Calu3 (cell line): ENCODE data around the gene KCTD4. TPM values are rescaled to one million over a fixed set of nuclear protein-coding genes. Genes with fewer than 3 reads are reported as not detected.

Experiments
- BruUV-seq: library from RNA; stranded (reverse); fragments of 400-500 nt; replicated peaks from 2 replicates; lab custom pipeline; 2021; lab: Mats Ljungman, UMichigan
- CTCF ChIA-PET: fragments of 300-600 bp; sonication (Branson Sonifier 250); formaldehyde crosslinking; loops from one replicate; lab custom pipeline; 2022; ENCODE audit warnings: antibody characterized with exemption; lab: Charles Lee
- DNase-seq: peaks from one replicate; pipeline ENCODE4 v3.0.0; 2022
- H3K27ac Mint-ChIP-seq: one replicate; pipeline ENCODE4 v1.8.0; 2022; ENCODE audit warnings: mixed read lengths; ENCODE audit not compliant: unreplicated experiment
- H3K27me3 Mint-ChIP-seq: one replicate; pipeline ENCODE4 v1.8.0; 2022; ENCODE audit warnings: mixed read lengths; ENCODE audit not compliant: unreplicated experiment
- H3K36me3 Mint-ChIP-seq: one replicate; pipeline ENCODE4 v1.8.0; 2022; ENCODE audit warnings: mild to moderate bottlenecking, moderate library complexity, mixed read lengths; ENCODE audit not compliant: insufficient read depth, unreplicated experiment
- H3K4me1 Mint-ChIP-seq: one replicate; pipeline ENCODE4 v1.8.0; 2022; ENCODE audit warnings: mild to moderate bottlenecking, low read depth, mixed read lengths; ENCODE audit not compliant: unreplicated experiment
- H3K4me3 Mint-ChIP-seq: one replicate; pipeline ENCODE4 v1.8.0; 2022; ENCODE audit warnings: mild to moderate bottlenecking, low read depth, moderate library complexity, mixed read lengths; ENCODE audit not compliant: unreplicated experiment
- H3K9me3 Mint-ChIP-seq: one replicate; pipeline ENCODE4 v1.8.0; 2022; ENCODE audit warnings: low read depth, mixed read lengths; ENCODE audit not compliant: unreplicated experiment
- intact Hi-C: fragments of 100-400 bp; cut with micrococcal nuclease; formaldehyde crosslinking; loops from one replicate; pipeline ENCODE4 v1.10.0; 2022; ENCODE audit not compliant: unreplicated experiment
- total RNA-seq: library from RNA; stranded (reverse); gene quantifications from 2 replicates; pipeline ENCODE4 v1.2.3, GENCODE V29; 2022
- TF ChIP-seq, protein P1 (sequence below): fragments of 200-600 bp; IDR thresholded peaks from one replicate; pipeline ENCODE4 v1.8.0; 2022; ENCODE audit warnings: antibody characterized with exemption; ENCODE audit not compliant: unreplicated experiment

Gene KCTD4
- total RNA-seq, 1 experiment from 2014 or later: not detected

DNA sequence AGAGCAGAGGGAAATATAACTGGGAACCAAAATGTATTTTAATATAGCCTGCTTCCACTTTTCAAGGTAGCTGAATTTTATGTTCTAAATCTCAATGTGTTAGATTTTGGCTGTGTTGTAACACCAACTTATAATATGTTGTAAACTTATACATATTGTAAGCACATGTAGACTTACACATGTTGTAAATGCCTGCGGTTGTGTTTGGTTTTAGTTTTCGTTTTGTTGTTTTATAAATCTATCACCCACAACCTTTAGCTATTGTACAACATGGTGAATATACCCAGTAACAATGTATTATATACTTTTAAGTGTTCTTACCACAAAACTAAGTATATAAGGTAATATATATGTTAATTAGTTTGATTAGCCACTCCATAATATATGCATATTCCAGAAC lies 15.6 kb downstream of the KCTD4 start:
- intact Hi-C loops: no loop called here
- peaks cover 9% of the 10 kb centered on the region for H3K4me1 Mint-ChIP-seq
- H3K36me3 Mint-ChIP-seq: peaks cover 7% of the 10 kb centered on the region
- no peak for DNase-seq
- TF ChIP-seq, protein P1, sequence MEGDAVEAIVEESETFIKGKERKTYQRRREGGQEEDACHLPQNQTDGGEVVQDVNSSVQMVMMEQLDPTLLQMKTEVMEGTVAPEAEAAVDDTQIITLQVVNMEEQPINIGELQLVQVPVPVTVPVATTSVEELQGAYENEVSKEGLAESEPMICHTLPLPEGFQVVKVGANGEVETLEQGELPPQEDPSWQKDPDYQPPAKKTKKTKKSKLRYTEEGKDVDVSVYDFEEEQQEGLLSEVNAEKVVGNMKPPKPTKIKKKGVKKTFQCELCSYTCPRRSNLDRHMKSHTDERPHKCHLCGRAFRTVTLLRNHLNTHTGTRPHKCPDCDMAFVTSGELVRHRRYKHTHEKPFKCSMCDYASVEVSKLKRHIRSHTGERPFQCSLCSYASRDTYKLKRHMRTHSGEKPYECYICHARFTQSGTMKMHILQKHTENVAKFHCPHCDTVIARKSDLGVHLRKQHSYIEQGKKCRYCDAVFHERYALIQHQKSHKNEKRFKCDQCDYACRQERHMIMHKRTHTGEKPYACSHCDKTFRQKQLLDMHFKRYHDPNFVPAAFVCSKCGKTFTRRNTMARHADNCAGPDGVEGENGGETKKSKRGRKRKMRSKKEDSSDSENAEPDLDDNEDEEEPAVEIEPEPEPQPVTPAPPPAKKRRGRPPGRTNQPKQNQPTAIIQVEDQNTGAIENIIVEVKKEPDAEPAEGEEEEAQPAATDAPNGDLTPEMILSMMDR: no peak
- H3K4me3 Mint-ChIP-seq: no peak overlapping the region
- no peaks in the 10 kb centered on the region for H3K9me3 Mint-ChIP-seq
- BruUV-seq: no TSS peak
- H3K27ac Mint-ChIP-seq: no peak overlapping the region
- no peaks in the 10 kb centered on the region for H3K27me3 Mint-ChIP-seq
- CTCF ChIA-PET: no interaction called here

DNA sequence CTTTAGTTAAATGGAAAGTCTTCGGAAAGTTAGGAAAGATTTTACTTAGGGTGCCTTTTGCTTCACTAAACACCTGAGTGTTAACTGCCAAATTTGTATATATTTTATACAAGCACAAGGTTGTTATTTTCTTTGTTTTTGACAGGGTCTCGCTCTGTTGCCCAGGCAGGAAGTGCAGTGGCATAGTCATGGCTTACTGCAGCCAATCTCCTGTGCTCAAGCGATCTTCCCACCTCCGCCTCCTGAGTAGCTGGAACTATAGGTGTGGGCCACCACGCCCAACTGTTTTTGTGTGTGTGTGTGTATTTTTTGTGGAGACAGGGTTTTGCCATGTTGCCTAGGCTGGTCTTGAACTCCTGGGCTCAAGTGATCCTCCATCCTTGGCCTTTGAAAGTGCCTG lies 16.2 kb downstream of the KCTD4 start:
- H3K27ac Mint-ChIP-seq: no peak overlapping the region
- no peaks in the 10 kb centered on the region for H3K27me3 Mint-ChIP-seq
- H3K4me3 Mint-ChIP-seq: no peak overlapping the region
- CTCF ChIA-PET: no interaction called here
- no TSS peak for BruUV-seq
- no peaks in the 10 kb centered on the region for H3K9me3 Mint-ChIP-seq
- H3K36me3 Mint-ChIP-seq: peaks cover 7% of the 10 kb centered on the region
- DNase-seq: no peak
- intact Hi-C loops: no loop called here
- peaks cover 9% of the 10 kb centered on the region for H3K4me1 Mint-ChIP-seq
- TF ChIP-seq, protein P1: no peak

DNA sequence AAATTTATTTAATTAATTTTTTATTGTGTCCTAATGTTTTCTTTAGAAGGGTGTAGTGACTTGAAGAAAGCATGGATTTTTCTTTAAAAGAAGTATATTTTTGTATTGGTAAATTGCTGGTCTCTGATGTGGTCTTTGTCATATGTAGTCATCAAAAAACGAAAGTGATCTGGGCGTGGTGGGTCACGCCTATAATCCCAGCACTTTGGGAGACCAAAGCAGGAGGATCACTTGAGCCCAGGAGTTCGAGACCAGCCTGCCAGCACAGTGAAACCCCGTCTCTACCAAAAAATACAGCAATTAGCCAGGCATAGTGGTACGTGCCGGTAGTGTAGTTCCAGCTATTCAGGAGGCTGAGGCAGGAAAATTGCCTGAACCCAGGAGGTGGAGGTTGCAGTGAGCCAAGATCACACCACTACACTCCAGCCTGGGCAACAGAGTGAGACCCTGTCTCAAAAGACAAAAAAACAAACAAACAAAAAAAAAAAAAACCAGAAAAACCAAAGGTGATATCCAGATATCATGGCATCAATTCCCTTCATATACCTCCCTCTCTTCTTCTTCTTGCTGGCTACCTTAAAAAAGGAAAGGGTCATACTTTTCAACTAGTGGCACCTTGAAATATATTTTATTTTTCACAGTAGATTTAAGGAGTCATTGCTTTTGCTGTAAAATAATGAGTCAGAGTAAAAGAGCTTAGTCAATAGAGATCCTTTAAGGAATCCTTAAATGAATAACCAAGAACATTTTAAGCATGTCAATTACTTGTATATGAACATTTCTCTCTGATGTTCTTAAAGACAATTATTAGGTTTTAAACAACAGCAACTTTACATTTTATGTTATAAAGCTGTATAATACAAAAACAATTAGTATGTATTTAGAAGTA lies 19.9 kb downstream of the KCTD4 start:
- Mint-ChIP-seq H3K36me3 (peaks cover 15% of the 10 kb centered on the region), H3K27me3 (no peaks in the 10 kb centered on the region), H3K27ac (no peak overlapping the region), H3K9me3 (no peaks in the 10 kb centered on the region), H3K4me3 (no peak overlapping the region), H3K4me1 (peaks cover 25% of the 10 kb centered on the region)
- intact Hi-C loops: no loop called here
- no TSS peak for BruUV-seq
- CTCF ChIA-PET: interaction anchor here (1.0 to 1.1 kb wide), 2 partner anchors 19 to 46 kb away, joined by 3 to 5 read pairs; no protein-coding TSS in a partner anchor
- DNase-seq: no peak
- TF ChIP-seq, protein P1: no peak

DNA sequence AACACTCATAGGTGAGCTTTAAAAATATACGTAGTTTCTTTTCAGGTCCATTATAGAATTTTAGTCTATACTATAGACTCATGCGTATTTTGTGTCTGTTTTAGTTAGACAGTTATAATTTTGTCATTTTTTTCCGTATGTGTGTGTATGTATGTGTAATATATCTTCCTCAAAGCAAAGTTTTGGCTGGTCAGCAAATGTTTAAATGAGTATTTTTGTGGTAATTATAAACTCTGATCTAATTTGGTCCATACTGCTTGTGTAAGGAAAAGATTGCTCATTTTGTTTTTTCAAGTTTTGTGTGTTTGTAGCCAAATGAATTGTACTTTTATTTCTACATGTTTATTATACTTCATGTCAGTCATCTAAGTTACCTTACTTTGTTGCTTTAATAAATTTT lies 20.5 kb downstream of the KCTD4 start:
- peaks cover 25% of the 10 kb centered on the region for H3K4me1 Mint-ChIP-seq
- no peak overlapping the region for H3K4me3 Mint-ChIP-seq
- intact Hi-C loops: no loop called here
- no peaks in the 10 kb centered on the region for H3K9me3 Mint-ChIP-seq
- no TSS peak for BruUV-seq
- no peaks in the 10 kb centered on the region for H3K27me3 Mint-ChIP-seq
- no peak for DNase-seq
- no peak overlapping the region for H3K27ac Mint-ChIP-seq
- H3K36me3 Mint-ChIP-seq: peaks cover 15% of the 10 kb centered on the region
- TF ChIP-seq, protein P1: no peak
- CTCF ChIA-PET: no interaction called here
